PFSK-1 (cell line): ENCODE results near the gene ATF6.

Source experiments
- FOXP2 ChIP-seq: optimal IDR thresholded peaks from 2 replicates; pipeline ENCODE3; 2011; ENCODE audit warnings: borderline replicate concordance, control low read depth, inconsistent platforms; ENCODE audit not compliant: insufficient read depth; ENCODE audit errors: extremely low read length, extremely low read depth
- POLR2AphosphoS5 ChIP-seq: IDR thresholded peaks from 2 replicates; pipeline ENCODE4 v1.6.1; 2012; ENCODE audit warnings: low read depth, mild to moderate bottlenecking, control low read depth, low read length, moderate library complexity
- SIN3A ChIP-seq: IDR thresholded peaks from 2 replicates; pipeline ENCODE4 v1.6.1; 2012; ENCODE audit warnings: mild to moderate bottlenecking, low read length, moderate library complexity, borderline replicate concordance; ENCODE audit not compliant: insufficient read depth
- TAF1 ChIP-seq: IDR thresholded peaks from 2 replicates; pipeline ENCODE4 v1.6.1; 2012; ENCODE audit warnings: low read length, control low read depth, borderline replicate concordance; ENCODE audit not compliant: insufficient read depth
- TF ChIP-seq, protein P1 (sequence below), 2 experiments: IDR thresholded peaks; 2 replicates each; pipeline versions ENCODE4 v1.6.1 to v1.8.0; 2011 to 2012; ENCODE audit warnings: low read depth in 2 of 2, low read length in 2 of 2, control low read depth in 1 of 2, inconsistent platforms in 1 of 2, mild to moderate bottlenecking in 1 of 2, moderate library complexity in 1 of 2; ENCODE audit not compliant: insufficient read depth in 1 of 2

Gene ATF6

DNA sequence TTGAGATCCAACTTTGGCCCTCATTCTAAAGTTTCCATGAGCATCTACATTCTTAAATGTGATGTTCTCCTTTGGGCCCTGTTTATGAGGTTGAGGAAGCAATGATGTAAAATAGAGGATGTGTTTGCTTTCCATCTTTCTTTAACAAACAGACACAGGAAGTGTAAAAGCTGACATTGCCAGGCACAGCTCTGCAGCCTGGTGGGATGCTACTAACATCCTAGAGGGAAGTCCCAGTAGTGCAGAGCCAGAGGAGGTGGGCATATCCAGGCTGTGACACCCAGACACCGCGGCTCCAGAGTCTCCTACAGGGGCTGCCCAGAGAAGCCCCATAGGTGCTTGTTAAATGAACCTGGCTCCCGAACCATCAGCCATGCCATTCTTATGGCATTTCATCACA lies 241.3 kb downstream of the ATF6 start:
- TF ChIP-seq SIN3A (no peak), TAF1 (no peak), FOXP2 (no peak)
- TF ChIP-seq, protein P1, sequence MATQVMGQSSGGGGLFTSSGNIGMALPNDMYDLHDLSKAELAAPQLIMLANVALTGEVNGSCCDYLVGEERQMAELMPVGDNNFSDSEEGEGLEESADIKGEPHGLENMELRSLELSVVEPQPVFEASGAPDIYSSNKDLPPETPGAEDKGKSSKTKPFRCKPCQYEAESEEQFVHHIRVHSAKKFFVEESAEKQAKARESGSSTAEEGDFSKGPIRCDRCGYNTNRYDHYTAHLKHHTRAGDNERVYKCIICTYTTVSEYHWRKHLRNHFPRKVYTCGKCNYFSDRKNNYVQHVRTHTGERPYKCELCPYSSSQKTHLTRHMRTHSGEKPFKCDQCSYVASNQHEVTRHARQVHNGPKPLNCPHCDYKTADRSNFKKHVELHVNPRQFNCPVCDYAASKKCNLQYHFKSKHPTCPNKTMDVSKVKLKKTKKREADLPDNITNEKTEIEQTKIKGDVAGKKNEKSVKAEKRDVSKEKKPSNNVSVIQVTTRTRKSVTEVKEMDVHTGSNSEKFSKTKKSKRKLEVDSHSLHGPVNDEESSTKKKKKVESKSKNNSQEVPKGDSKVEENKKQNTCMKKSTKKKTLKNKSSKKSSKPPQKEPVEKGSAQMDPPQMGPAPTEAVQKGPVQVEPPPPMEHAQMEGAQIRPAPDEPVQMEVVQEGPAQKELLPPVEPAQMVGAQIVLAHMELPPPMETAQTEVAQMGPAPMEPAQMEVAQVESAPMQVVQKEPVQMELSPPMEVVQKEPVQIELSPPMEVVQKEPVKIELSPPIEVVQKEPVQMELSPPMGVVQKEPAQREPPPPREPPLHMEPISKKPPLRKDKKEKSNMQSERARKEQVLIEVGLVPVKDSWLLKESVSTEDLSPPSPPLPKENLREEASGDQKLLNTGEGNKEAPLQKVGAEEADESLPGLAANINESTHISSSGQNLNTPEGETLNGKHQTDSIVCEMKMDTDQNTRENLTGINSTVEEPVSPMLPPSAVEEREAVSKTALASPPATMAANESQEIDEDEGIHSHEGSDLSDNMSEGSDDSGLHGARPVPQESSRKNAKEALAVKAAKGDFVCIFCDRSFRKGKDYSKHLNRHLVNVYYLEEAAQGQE (IDR thresholded peaks at IDR 0.05; ENCODE audit: insufficient read depth in 1 of 2, low read depth in 2 of 2, low read length in 2 of 2), result no peak

DNA sequence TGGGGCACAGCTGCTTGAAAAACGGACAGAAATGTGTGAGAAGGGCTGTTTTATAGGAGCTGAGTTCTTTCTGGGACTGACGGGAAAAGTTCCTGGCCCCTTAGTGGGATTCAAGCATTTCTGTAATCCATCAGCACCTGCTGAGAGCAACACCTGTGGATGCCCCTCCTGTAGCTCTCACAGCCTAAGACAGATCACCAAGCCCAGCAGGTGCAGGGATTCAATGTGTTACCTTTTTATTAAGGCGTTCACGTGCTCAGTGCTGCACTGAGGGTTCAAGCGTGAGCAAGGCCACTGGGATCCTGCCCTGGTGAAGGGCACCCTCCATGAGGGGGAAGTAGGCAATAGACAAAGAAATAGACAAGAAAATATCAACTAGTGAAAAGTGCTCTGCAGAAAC lies 242.7 kb downstream of the ATF6 start:
- TF ChIP-seq SIN3A (no peak), POLR2AphosphoS5 (no peak), FOXP2 (no peak), TAF1 (no peak)
- TF ChIP-seq, protein P1 (IDR thresholded peaks at IDR 0.05; ENCODE audit: insufficient read depth in 1 of 2, low read depth in 2 of 2, low read length in 2 of 2), result no peak

DNA sequence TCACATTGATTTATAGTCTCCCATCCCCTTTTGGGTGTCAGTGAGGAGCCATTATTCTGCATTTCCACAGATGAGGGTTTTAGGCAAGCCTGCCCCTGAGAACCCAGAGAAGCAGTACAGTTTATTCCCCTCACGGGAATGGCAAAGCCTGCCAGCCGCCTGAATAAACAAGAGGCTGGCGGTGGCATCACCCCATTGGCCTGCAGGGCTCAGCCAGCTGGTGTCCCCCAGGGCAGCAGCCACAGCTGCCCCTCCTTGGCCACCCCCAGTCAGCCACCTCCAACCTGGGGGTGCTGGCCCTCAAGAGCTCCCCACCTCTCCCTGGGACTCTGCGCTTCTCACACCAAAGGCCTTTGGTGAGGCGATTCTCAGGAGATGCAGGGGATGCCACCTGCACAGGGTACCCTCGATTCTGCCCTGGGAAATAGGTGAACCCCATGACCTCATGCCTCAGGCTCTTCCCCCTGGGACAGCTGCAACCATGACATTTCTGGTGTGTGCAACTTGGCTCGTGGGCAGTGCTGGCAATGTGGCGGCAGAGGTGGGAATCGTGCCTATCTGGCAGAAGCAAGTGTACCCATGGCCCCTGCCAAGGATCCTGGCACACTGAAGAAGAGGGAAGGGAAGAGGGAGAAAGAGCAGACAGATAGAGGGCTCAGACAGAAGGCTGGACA lies 243.5 kb downstream of the ATF6 start:
- TF ChIP-seq FOXP2 (no peak), SIN3A (no peak), TAF1 (no peak), POLR2AphosphoS5 (no peak)
- TF ChIP-seq, protein P1 (IDR thresholded peaks at IDR 0.05; ENCODE audit: insufficient read depth in 1 of 2, low read depth in 2 of 2, low read length in 2 of 2), result no peak

DNA sequence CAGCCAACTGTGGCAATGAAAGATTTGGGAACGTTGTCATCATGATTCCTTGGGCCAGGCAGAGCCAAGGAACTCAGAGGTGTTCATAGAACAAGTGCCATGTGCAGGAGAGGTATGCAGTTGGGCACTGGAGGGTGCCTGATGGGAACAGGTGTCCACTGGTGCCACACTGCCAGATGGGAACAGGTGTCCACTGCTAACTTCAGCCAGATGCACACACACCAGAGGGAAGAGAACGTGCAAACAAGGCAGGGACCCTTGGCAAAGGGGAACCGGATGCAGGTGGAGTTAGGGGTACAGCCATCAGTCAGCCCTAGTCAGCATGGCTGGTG lies 244.0 kb downstream of the ATF6 start:
- TF ChIP-seq SIN3A (no peak), POLR2AphosphoS5 (no peak), TAF1 (no peak), FOXP2 (no peak)
- TF ChIP-seq, protein P1 (IDR thresholded peaks at IDR 0.05; ENCODE audit: insufficient read depth in 1 of 2, low read depth in 2 of 2, low read length in 2 of 2), result no peak

DNA sequence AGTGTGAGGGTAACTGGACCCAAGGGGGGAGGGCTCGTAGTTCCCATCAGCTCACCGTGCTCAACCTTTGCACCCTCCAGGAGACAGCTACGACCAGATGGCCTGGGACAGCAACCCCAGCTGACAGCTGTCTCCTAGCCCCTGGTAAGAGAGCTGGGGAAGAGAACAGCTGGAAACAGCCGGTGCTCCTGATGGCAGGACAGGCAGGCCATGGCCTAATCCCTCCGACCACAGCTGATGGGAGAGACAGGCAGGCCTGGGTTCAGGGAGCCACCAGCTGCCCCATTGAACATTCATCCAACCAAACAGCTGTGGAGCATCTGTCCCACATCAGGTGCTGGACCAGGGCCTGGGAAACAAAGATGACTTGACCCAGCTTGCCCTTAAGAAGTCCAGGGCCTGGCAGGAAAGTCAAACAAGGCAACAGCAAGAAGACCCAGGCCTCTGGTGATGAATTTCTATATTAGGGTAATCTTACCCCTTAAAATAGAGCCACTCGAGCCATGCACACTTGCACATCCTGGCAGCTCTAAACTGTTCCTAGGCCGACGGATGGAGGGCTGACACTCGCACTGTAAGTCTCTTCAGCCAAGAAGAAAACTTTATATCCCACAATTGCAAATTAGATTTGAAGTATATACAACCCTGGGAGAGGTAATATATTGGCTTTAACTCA lies 245.4 kb downstream of the ATF6 start:
- TF ChIP-seq, protein P1 (IDR thresholded peaks at IDR 0.05; ENCODE audit: insufficient read depth in 1 of 2, low read depth in 2 of 2, low read length in 2 of 2), result no peak
- no peak for TF ChIP-seq FOXP2
- TF ChIP-seq POLR2AphosphoS5, result no peak
